GM12892 (cell line): Measurements from ENCODE around the gene ITFG1.
"Not testable (repeated sequence)": the region's sequence is repeated elsewhere in the genome, so short reads cannot be mapped to it uniquely, and the experiment has no call there.

Source experiments
- DNase-seq: peaks from one replicate; pipeline ENCODE4 v3.0.0; 2011; ENCODE audit not compliant: insufficient read length
- FAIRE-seq: peaks from 2 replicates; lab custom pipeline; 2011; peaks lifted over from hg19 to GRCh38; lab: Jason Lieb, UNC
- POLR2A ChIP-seq: IDR thresholded peaks from 2 replicates; pipeline ENCODE4 v1.6.1; 2011; ENCODE audit warnings: low read depth, low read length, control low read depth
- POLR2AphosphoS5 ChIP-seq: IDR thresholded peaks from 2 replicates; pipeline ENCODE4 v1.6.1; 2011; ENCODE audit warnings: low read depth, low read length, control low read depth
- TAF1 ChIP-seq: IDR thresholded peaks from 2 replicates; pipeline ENCODE4 v1.6.1; 2011; ENCODE audit warnings: low read depth, mild to moderate bottlenecking, control low read depth, low read length, borderline replicate concordance

The ITFG1 gene

GRCh38 chr16:47358816-47359215, 102.0 kb downstream of the ITFG1 start:
- DNase-seq (no peak), FAIRE-seq (no peak)
- TF ChIP-seq POLR2A (no peak), TAF1 (no peak), POLR2AphosphoS5 (no peak)

DNA sequence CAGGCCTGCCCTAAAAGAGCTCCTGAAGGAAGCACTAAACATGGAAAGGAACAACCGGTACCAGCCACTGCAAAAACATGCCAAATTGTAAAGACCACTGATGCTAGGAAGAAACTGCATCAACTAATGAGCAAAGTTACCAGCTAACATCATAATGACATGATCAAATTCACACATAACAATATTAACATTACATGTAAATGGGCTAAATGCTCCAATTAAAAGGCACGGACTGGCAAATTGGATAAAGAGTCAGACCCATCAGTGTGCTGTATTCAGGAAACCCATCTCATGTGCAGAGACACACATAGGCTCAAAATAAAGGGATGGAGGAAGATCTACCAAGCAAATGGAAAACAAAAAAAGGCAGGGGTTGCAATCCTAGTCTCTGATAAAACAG, 111.8 kb downstream of the ITFG1 start:
- DNase-seq, FAIRE-seq: not testable (repeated sequence)

DNA sequence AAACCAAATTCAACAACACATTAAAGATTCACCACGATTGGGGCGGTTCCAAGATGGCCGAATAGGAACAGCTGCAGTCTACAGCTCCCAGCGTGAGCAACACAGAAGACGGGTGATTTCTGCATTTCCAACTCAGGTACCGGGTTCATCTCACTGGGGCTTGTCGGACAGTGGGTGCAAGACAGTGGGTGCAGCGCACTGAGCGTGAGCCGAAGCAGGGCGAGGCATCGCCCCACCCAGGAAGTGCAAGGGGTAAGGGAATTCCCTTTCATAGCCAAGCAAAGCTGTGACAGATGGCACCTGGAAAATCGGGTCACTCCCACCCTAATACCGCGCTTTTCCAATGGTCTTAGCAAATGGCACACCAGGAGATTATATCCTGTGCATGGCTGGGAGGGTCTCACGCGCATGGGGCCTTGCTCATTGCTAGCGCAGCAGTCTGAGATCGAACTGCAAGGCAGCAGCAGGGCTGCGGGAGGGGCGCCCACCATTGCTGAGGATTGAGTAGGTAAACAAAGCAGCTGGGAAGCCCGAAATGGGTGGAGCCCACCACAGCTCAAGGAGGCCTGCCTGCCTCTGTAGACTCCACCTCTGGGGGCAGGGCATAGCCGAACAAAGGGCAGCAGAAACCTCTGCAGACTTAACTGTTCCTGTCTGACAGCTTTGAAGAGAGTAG, 113.7 kb downstream of the ITFG1 start:
- FAIRE-seq = not testable (repeated sequence)

GRCh38 chr16:47342055-47342454, 118.8 kb downstream of the ITFG1 start:
- DNase-seq = no peak
- TF ChIP-seq POLR2A (no peak), TAF1 (no peak)

More for the DNA sequence above, 113.7 kb downstream of the ITFG1 start:
- DNase-seq = not testable (repeated sequence)

DNA sequence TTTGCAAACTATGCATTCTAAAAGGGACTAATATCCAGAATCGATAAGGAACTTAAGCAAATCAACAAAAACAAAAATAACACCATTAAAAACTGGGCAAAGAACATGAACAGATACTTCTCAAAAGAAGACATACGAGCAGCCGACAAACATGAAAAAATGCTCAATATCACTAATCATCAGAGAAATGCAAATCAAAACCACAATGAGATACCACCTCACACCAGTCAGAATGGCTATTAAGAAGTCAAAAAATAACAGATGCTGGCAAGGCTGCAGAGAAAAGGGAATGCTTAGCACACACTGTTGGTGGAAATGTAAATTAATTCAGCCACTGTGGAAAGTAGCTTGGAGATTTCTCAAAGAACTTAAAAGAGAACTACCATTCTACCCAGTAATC, 130.3 kb downstream of the ITFG1 start:
- not testable (repeated sequence) for DNase-seq, FAIRE-seq

More at GRCh38 chr16:47342055-47342454, 118.8 kb downstream of the ITFG1 start:
- FAIRE-seq = no peak

DNA sequence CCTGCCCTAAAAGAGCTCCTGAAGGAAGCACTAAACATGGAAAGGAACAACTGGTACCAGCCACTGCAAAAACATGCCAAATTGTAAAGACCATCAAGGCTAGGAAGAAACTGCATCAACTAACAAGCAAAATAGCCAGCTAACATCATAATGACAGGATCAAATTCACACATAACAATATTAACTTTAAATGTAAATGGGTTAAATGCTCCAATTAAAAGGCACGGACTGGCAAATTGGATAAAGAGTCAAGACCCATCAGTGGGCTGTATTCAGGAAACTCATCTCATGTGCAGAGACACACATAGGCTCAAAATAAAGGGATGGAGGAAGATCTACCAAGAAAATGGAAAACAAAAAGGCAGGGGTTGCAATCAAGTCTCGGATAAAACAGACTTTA, 136.6 kb downstream of the ITFG1 start:
- FAIRE-seq, DNase-seq: not testable (repeated sequence)

DNA sequence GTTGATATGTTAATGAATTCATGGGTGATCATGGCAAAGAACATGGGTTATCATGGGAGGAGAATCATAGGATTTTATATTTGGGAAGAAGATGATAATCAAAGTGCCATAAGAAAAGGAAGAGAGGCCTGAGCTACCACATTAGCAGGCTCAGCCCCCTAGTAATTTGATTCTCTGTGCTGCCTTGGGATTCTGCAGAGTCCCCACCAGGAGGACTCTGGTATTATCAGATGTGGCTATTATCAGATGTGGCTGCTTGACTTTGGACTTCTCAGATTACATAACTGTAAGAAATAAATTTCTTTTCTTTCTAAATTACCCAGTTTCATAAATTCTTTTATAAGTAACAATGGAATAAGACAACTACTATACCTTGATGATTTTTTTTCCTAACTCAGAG, 137.6 kb downstream of the ITFG1 start:
- no peak for DNase-seq
- FAIRE-seq = no peak
- no peak for TF ChIP-seq POLR2AphosphoS5
- no peak for TF ChIP-seq POLR2A
- no peak for TF ChIP-seq TAF1

DNA sequence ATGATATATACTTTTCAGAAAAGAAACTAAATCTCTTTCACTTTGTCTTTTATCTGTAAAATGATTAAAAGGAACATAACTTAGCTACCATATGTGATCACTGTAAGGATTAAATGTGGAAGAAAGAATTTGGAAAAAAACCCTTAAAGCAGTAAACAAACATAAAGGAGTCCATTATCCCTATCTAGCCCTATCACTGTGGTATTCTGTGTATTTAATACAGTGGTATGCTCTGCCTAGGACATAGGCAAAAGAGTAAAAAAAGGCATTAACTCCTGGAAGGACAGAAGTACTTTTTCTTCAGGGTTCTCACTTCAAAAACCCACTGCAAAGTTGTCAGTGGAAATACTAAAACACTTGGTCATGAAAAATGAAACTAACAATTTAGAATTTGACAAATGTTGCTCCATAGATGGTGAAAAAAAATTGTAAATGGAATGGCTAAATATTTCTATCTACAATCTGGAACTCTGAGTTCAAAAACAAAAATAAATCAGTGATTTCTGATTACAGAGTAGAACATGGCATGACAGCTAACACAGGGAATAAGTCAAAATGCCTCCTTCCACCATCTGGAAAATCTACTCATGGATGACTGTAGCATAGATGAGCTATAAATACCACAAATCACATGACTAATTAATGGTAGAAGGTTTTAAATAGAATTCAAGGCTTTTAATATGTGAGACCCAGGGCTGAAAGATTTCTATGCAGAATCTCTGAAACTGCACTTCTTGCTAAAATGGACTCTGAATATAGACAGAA, 140.1 kb downstream of the ITFG1 start:
- no peak for TF ChIP-seq POLR2A
- no peak for TF ChIP-seq POLR2AphosphoS5
- no peak for TF ChIP-seq TAF1
- FAIRE-seq (no peak), DNase-seq (no peak)

DNA sequence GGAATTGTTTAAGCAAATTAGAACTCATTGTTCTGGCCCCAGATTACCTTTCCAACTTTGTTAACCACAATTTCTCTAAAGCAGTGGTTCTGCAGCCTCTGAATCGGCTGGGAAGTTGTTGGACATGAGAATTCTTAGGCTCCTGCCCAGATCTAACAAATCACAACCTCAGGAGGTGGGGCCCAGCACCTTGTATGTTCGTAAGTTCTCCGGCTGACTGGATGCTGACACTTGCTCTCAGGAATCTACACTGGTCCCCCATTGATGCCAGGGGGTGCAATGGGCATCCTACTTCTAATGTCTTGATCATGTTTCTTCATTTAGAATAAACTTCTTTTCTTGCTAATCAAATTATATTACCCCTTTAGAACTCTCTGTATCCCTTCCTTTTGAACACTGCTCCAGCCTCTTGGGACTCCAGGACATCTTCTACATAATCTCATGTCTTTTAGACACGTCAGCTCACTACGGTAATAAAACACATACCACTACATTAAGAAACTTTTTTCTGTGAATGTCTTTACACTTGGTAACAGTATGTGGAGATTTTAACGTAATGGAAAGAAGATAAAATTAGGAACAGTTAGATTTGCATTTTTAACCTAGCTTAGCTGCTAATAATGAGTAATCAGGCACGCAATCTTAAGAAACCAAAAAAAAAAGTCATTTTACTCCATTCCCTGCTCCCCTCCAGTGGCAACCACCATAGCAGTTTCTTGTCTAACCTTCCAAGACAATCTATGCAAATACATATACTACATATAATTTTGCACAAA, 143.2 kb downstream of the ITFG1 start:
- TF ChIP-seq POLR2A (no peak), TAF1 (no peak), POLR2AphosphoS5 (no peak)
- DNase-seq (no peak), FAIRE-seq (no peak)

- TF ChIP-seq POLR2A (no peak), POLR2AphosphoS5 (no peak), TAF1 (no peak)
- DNase-seq = no peak
- FAIRE-seq = no peak
Measured at GRCh38 chr16:47316442-47317015, 144.3 kb downstream of the ITFG1 start.

DNA sequence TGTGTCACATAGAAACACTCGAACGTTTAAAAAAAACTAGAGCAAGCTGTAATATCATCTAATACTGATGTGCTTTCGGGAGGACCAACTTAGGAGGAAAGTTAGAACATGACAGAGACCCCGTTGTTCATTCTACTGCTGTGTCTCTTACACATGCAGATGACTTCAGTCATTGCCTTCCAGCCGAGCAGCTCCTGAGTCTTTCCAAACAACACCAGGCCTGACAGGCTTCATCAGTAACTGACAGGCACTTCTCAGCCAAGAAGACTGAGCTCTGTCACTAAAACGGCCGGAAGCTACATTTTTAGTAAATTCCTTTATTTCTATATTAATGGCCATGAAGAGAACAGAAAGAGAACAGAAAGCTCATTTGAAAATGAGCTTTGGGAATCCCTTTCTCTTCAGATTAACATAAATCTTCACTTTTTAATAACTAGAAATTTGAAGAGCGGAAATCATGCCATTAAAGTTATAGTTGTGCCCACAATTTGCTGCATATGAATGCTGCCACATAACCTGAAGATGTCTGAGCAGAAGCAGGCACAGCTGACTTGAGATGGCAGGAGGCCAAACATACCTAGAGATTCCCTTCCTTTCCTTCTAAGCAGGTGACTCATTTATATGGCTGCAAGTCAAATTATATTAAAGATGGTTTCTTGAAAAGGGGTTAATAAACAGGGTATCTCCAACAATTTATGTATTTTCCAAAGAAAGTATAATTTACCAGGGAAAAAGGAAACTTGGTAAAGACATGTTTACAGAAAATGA, 148.9 kb downstream of the ITFG1 start:
- no peak for DNase-seq
- FAIRE-seq = no peak
- TF ChIP-seq POLR2A = no peak
- TF ChIP-seq POLR2AphosphoS5 = no peak
- TF ChIP-seq TAF1 = no peak

DNA sequence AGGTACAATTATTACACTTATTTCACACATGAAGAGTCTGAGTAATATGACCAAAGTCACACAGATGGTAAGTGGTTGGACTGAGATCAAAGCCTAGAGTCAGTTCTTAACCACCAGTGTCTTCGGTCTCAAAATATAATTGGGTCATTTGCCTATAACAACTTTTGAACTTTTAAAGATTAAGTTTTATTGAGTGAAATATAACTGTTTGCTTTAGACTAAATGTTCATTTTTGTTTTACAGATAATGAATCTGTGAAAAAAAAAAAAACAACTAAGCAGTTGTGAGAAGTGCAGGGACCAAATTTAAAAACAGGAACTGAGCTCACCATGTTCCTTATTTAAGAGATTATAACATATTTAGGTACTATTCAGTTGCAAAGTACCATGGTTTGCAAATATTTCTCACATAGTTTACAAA, 150.1 kb downstream of the ITFG1 start:
- DNase-seq (no peak), FAIRE-seq (no peak)
- no peak for TF ChIP-seq POLR2AphosphoS5
- TF ChIP-seq POLR2A = no peak
- no peak for TF ChIP-seq TAF1
